HG02763 (cell line): ENCODE results near the gene NCKAP5.

Source experiments
- ATAC-seq: cut with Tn5 transposase; IDR thresholded peaks from one replicate; pipeline ENCODE4 v1.9.1; 2021; ENCODE audit warnings: mild to moderate bottlenecking, moderate library complexity; ENCODE audit not compliant: unreplicated experiment

The NCKAP5 gene

GRCh38 chr2:133568172-133568571 lies at the start of gene NCKAP5:
TSS of gene NCKAP5 (minus strand) at chr2:133568463. CDS start at chr2:133517526, 50,937 bp downstream.
- ATAC-seq: no peak

- no peak for ATAC-seq
Observed at GRCh38 chr2:133609664-133610063, 41.4 kb upstream of the NCKAP5 start.

GRCh38 chr2:133608291-133608690 lies 40.0 kb upstream of the NCKAP5 start:
- ATAC-seq: no peak

GRCh38 chr2:133607679-133608078 lies 39.4 kb upstream of the NCKAP5 start:
- no peak for ATAC-seq

- no peak for ATAC-seq
Observed at GRCh38 chr2:133606616-133607015, 38.4 kb upstream of the NCKAP5 start.

- ATAC-seq: no peak
Observed at GRCh38 chr2:133605766-133606137, 37.5 kb upstream of the NCKAP5 start.

- no peak for ATAC-seq
Observed at GRCh38 chr2:133605011-133605765, 36.9 kb upstream of the NCKAP5 start.

- ATAC-seq: no peak
Observed at GRCh38 chr2:133603109-133603508, 34.8 kb upstream of the NCKAP5 start.

GRCh38 chr2:133602538-133602937 lies 34.3 kb upstream of the NCKAP5 start:
- no peak for ATAC-seq

- ATAC-seq: no peak
Observed at GRCh38 chr2:133600266-133600928, 32.1 kb upstream of the NCKAP5 start.

GRCh38 chr2:133599811-133600210 lies 31.5 kb upstream of the NCKAP5 start:
- ATAC-seq: no peak

GRCh38 chr2:133599211-133599803 lies 31.0 kb upstream of the NCKAP5 start:
- ATAC-seq: no peak

- no peak for ATAC-seq
Observed at GRCh38 chr2:133598769-133599168, 30.5 kb upstream of the NCKAP5 start.

GRCh38 chr2:133596701-133597393 lies 28.6 kb upstream of the NCKAP5 start:
- no peak for ATAC-seq

- no peak for ATAC-seq
Observed at GRCh38 chr2:133591164-133591563, 22.9 kb upstream of the NCKAP5 start.

- no peak for ATAC-seq
Observed at GRCh38 chr2:133589456-133589855, 21.2 kb upstream of the NCKAP5 start.

GRCh38 chr2:133588144-133588543 lies 19.9 kb upstream of the NCKAP5 start:
- no peak for ATAC-seq

GRCh38 chr2:133586978-133587377 lies 18.7 kb upstream of the NCKAP5 start:
- ATAC-seq: no peak

- no peak for ATAC-seq
Observed at GRCh38 chr2:133581010-133581760, 12.9 kb upstream of the NCKAP5 start.

GRCh38 chr2:133579274-133579673 lies 11.0 kb upstream of the NCKAP5 start:
- ATAC-seq: no peak

GRCh38 chr2:133576714-133577113 lies 8.5 kb upstream of the NCKAP5 start:
- no peak for ATAC-seq
